Mesangial cell (primary cell): Measurements from ENCODE around the gene ATP13A5. TPM values are rescaled to one million over a fixed set of nuclear protein-coding genes. Genes with fewer than 3 reads are reported as not detected.

ENCODE experiments used
- total RNA-seq: library from RNA; depleted of rRNA; stranded (reverse); fragments of >200 nt; gene quantifications from 2 replicates; pipeline ENCODE4 v1.2.3, GENCODE V29; 2015

The ATP13A5 gene
- total RNA-seq, result not detected in 2 replicates

GRCh38 chr3:193378706-193379105 lies at the start of gene ATP13A5:
ATP13A5 (minus strand) TSS chr3:193378753; CDS start chr3:193378725, 28 bp downstream.

GRCh38 chr3:193240850-193241706 lies 137.5 kb downstream of the ATP13A5 start, which contains the start of gene PLAAT1:
PLAAT1 (plus strand) TSS chr3:193241222; CDS start chr3:193255651, 14,429 bp downstream.

Other genes starting within 250 kb of the ATP13A5 start
- gene PLAAT1, start 137.5 kb downstream of the ATP13A5 start, total RNA-seq, result 2.2 and 2.4 TPM in 2 replicates
- gene ATP13A4, start 176.1 kb upstream of the ATP13A5 start, total RNA-seq, result 0.16 TPM in 1 of 2 replicates, not detected in the other
- 25.9 and 37.8 TPM in 2 replicates for gene OPA1, start 214.5 kb upstream of the ATP13A5 start, total RNA-seq